BJ (cell line): ENCODE measurements around the gene FIBCD1. TPM values are rescaled to one million over a fixed set of nuclear protein-coding genes. Genes with fewer than 3 reads are reported as not detected.

Source experiments
- CTCF ChIA-PET: fragments of 350-600 bp; formaldehyde crosslinking; extraction: SDS; loops from one replicate; lab custom pipeline; 2021; ENCODE audit warnings: antibody characterized with exemption, inconsistent platforms; lab: Yijun Ruan, JAX
- POLR2A ChIA-PET: fragments of 300-600 bp; sonication (Branson Sonifier 250); formaldehyde crosslinking; extraction: SDS; loops from one replicate; lab custom pipeline; 2021; ENCODE audit warnings: antibody characterized with exemption; lab: Charles Lee
- DNase-seq: peaks from one replicate; pipeline ENCODE4 v3.0.0-alpha.2; 2011; ENCODE audit warnings: low read depth
- H3K27me3 ChIP-seq: 2 replicates; pipeline ENCODE4 v1.6.0; 2011; ENCODE audit warnings: low read length; ENCODE audit not compliant: control insufficient read depth, insufficient read depth
- H3K36me3 ChIP-seq: 2 replicates; pipeline ENCODE4 v1.5.1; 2011; ENCODE audit warnings: low read length; ENCODE audit not compliant: control insufficient read depth, insufficient read depth
- H3K4me3 ChIP-seq: 2 replicates; pipeline ENCODE4 v1.5.1; 2011; ENCODE audit warnings: low read depth, mild to moderate bottlenecking, control low read depth, low read length
- CTCF ChIP-seq: IDR thresholded peaks from 2 replicates; pipeline ENCODE4 v1.5.1; 2011; ENCODE audit warnings: low read depth, mild to moderate bottlenecking, control low read depth, inconsistent platforms, low read length, moderate library complexity; ENCODE audit not compliant: insufficient read depth
- polyA plus RNA-seq: library from polyadenylated mRNA; depleted of rRNA; stranded (reverse); fragments of >200 nt; gene quantifications from 2 replicates; pipeline ENCODE4 v1.2.3, GENCODE V29; 2011

The FIBCD1 gene
- polyA plus RNA-seq, 1 experiment, result 1.4 TPM

- TF ChIP-seq CTCF, result no peak
- POLR2A ChIA-PET, result no interaction called here
- peaks cover 16% of the 10 kb centered on the region for H3K36me3 ChIP-seq
- CTCF ChIA-PET, result interaction anchor here (0.9 to 10.9 kb wide), 12 partner anchors 8 to 184 kb away, joined by 3 to 251 read pairs (median 4); no protein-coding TSS in a partner anchor
- no peak overlapping the region for H3K4me3 ChIP-seq
- DNase-seq, result no peak
- H3K27me3 ChIP-seq, result no peaks in the 10 kb centered on the region
Measured at GRCh38 chr9:130862747-130863146, 76.3 kb downstream of the FIBCD1 start.

- peaks cover 14% of the 10 kb centered on the region; the same call in 1 of the 2 replicates for H3K36me3 ChIP-seq
- CTCF ChIA-PET, result interaction anchor here (0.8 to 10.9 kb wide), 9 partner anchors 17 to 184 kb away, joined by 3 to 251 read pairs (median 4); no protein-coding TSS in a partner anchor
- H3K4me3 ChIP-seq, result no peak overlapping the region
- POLR2A ChIA-PET, result no interaction called here
- TF ChIP-seq CTCF, result no peak
- no peaks in the 10 kb centered on the region for H3K27me3 ChIP-seq
- no peak for DNase-seq
Measured at GRCh38 chr9:130862217-130862616, 76.8 kb downstream of the FIBCD1 start.

GRCh38 chr9:130861372-130862180, 77.5 kb downstream of the FIBCD1 start:
- TF ChIP-seq CTCF, result no peak
- no peak overlapping the region for H3K4me3 ChIP-seq
- DNase-seq, result no peak
- ChIA-PET POLR2A (no interaction called here), CTCF (interaction anchor here (0.8 to 10.9 kb wide), 14 partner anchors 9 to 185 kb away, joined by 3 to 251 read pairs (median 4); no protein-coding TSS in a partner anchor)
- H3K36me3 ChIP-seq, result peaks cover 15% of the 10 kb centered on the region; the same call in 1 of the 2 replicates
- no peaks in the 10 kb centered on the region for H3K27me3 ChIP-seq

DNA sequence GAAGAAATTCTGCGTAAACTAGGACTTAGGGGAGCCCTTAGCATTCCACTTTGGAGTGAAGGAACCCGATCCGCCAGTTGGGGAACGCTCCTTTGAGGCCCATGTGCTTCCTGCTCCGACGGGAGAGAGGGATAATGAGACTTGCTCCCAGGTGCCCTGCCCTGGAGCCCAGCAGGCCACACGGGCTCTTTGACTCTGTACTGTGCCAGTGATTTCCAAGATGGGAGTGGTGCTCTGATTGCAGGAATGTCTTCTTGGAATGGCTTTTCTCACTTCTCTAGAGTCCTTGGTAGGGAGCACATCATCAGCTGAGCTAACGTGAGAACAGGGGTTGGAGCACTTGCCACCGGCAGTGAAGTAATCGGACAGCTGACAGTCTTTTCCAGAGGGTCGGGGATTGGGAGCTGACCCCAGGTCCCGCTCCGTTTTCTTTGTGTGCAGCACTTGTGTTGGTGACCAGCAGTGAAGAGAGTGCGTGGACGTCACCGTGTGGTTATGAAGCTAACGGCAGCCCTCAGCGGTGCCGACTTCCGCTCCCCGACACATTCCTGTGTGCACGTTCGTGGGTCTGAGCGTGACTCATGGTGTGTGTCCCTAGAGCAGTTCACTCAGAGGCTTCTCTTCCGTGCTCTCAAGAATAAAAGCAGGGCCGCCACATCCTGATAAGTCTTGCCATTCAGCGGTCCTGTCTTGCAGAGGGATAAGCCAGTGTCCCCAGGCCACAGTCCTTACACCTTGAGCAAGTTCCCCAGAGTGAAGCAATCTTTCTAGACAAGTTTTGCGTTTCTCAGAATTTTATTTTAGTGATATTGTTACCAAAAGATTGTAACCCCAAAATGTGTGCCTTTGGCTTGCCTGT, 78.4 kb downstream of the FIBCD1 start:
- Histone ChIP-seq H3K36me3 (peaks cover 19% of the 10 kb centered on the region), H3K27me3 (no peaks in the 10 kb centered on the region), H3K4me3 (no peak overlapping the region)
- CTCF ChIA-PET, result interaction anchor here (0.8 to 10.9 kb wide), 9 partner anchors 8 to 156 kb away, joined by 3 to 251 read pairs (median 3); no protein-coding TSS in a partner anchor
- peak; percentile 42 for TF ChIP-seq CTCF
- POLR2A ChIA-PET, result no interaction called here
- DNase-seq, result peak; percentile 86
